ENCODE measurements around the gene SYCP2.

DNA sequence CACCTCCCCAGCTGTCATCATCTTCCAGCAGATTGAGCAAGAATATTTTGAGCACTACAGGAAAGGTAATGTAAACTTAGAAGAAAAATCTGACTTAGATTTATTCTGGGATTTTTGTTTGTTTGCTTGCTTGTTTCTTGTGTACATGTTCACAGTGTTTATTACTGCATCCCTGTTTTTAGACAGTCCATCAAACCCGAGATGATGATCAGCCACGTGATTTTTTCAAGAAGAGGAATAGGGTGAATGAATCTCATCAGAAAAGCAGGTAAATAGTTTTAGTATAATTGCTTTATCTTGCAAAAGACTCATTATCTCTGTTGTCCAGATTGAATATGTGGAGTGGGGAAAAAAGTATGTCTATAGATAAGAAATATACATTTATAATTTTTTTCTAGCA, 8.8 kb upstream of the SYCP2 start:
- TF ChIP-seq EZH2 (IDR thresholded peaks at IDR 0.05; ENCODE audit: borderline replicate concordance), result no peak
- TF ChIP-seq, protein P1, sequence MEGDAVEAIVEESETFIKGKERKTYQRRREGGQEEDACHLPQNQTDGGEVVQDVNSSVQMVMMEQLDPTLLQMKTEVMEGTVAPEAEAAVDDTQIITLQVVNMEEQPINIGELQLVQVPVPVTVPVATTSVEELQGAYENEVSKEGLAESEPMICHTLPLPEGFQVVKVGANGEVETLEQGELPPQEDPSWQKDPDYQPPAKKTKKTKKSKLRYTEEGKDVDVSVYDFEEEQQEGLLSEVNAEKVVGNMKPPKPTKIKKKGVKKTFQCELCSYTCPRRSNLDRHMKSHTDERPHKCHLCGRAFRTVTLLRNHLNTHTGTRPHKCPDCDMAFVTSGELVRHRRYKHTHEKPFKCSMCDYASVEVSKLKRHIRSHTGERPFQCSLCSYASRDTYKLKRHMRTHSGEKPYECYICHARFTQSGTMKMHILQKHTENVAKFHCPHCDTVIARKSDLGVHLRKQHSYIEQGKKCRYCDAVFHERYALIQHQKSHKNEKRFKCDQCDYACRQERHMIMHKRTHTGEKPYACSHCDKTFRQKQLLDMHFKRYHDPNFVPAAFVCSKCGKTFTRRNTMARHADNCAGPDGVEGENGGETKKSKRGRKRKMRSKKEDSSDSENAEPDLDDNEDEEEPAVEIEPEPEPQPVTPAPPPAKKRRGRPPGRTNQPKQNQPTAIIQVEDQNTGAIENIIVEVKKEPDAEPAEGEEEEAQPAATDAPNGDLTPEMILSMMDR (IDR thresholded peaks at IDR 0.05; ENCODE audit: poor library complexity), result no peak
- TF ChIP-seq EZH2phosphoT487 (IDR thresholded peaks at IDR 0.05; ENCODE audit: low read depth, severe bottlenecking, unreplicated experiment), result no peak
